Activated gamma-delta T cell (primary cell): Measurements from ENCODE around the gene ZNF487.
"Not testable (repeated sequence)": the region's sequence is repeated elsewhere in the genome, so short reads cannot be mapped to it uniquely, and the experiment has no call there.

ENCODE experiments used
- DNase-seq: peaks from one replicate; lab custom pipeline; 2025; lab: John Stamatoyannopoulos, UW

Gene ZNF487

DNA sequence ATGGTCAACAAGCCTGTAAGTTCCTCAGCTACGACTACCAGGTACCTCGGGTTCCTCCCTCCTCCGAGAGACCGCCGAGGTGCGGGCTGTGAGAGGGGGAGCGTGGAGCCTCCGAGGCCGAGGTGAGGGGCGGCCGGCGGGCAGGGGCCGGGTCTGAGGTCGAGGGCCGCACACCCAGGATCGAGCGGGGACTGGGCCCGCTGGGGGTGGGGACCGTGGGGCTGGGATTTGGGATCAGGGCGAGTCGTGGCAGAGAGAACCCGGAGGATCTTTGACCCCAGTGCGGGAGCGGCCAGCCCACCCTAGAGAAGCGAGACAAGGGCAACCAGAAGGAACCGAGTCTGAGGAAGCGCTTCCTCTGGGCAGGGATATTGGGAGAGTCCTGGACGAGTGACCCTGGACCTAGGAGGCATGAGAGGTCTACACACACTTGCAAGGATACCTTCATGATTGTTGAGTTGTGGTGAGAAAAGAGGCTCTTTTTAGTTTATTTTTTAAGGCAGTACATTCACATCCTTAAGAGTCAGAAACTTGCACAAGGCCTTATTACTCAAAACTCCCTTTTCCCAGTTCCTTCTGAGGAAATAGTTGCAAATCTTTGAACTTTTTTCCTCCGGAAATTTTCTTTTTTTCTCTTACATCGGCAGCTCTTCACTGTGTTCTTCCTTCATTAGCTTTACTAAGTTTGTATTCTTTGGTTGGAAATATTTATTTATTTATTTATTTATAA, 395 bp downstream of the ZNF487 start:
- DNase-seq = no peak

DNA sequence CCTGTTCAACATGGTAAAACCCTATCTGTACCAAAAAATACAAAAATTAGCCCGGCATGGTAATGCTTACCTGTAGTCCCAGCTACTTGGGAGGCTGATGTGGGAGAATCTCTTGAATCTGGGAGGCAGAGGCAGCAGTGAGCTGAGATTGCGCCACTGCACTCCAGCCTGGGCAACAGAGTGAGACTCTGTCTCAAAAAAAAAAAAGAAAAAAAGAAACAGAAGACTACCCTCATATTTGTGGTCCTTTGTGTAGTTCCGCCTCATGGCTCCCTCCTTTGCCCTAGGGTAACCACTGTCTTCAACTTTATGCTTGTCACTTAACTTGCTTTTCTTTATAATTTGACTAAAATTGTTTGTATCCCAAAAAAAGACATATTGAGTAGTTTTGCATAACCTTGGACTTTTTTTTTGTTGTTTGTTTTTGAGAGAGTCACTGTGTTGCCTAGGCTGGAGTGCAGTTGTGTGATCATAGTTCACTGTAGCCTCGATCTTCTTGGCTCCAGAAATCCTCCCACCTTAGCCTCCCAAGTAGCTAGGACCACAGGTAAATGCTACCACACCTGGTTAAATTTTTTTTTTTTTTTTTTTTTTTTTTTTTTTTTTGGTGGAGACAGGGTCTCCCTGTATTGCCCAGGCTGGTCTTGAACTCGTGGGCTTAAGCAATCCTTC, 3.7 kb downstream of the ZNF487 start:
- DNase-seq = no peak

DNA sequence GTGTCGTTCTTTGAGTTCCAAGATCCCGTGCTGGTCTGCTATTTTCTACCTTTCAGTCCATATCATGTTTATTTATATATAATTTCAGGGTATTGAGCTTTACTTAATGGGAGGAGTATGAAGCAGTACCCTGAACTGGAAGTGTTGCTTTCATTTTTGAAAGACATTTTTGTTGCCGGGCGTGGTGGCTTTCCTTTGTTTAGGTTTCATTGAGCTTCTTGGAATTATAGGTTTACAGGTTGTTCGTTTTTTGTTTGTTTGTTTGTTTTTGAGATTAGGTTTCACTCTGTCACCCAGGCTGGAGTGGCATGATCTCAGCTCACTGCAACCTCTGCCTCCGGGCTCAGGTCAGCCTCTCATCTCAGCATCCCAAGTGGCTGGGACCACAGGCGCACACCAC, 7.4 kb downstream of the ZNF487 start:
- DNase-seq = no peak

DNA sequence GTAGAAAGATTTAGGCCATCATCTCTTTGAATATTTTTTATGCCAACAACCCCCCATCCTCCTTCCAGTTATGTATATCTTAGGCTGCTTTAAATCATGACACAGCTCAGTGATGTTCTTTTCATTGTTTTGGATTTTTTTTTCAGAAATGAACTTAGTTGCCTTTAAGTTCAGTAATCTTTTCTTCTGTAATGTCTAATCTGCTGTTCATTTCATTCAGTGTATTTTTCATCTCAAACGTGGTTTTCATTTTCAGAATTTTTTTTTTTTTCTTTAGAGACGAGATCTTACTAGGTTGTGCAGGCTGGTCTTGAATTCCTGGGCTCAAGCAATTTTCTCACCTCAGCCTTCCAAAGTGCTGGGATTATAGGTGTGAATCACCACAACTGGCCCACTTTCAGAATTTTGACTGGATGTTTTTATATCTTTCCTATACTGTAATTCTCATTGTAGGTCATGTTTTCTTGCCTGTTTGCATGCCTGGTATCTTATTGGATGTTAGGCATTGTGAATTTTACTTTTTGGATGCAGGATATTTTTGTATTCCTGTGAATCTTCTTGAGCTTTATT, 8.1 kb downstream of the ZNF487 start:
- no peak for DNase-seq

DNA sequence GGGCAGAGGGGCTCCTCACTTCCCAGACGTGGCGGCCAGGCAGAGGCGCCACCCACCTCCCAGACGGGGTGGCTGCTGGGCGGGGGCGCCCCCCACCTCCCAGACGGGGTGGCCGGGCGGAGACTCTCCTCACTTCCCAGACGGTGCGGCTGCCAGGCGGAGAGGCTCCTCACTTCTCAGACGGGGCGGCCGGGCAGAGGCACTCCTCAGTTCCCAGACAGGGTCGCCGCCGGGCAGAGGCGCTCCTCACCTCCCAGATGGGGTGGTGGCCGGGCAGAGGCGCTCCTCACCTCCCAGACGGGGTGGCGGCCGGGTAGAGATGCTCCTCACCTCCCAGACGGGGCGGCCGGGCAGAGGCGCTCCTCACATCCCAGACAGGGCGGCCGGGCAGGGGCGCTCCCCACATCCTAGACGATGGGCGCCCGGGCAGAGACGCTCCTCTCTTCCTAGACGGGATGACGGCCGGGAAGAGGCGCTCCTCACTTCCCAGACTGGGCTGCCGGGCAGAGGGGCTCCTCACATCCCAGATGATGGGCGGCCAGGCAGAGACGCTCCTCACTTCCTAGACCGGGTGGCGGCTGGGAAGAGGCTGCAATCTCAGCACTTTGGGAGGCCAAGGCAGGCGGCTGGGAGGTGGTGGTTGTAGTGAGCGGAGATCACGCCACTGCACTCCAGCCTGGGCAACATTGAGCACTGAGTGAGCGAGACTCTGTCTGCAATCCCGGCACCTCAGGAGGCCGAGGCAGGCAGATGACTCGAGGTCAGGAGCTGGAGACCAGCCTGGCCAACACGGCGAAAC, 9.5 kb downstream of the ZNF487 start:
- not testable (repeated sequence) for DNase-seq

DNA sequence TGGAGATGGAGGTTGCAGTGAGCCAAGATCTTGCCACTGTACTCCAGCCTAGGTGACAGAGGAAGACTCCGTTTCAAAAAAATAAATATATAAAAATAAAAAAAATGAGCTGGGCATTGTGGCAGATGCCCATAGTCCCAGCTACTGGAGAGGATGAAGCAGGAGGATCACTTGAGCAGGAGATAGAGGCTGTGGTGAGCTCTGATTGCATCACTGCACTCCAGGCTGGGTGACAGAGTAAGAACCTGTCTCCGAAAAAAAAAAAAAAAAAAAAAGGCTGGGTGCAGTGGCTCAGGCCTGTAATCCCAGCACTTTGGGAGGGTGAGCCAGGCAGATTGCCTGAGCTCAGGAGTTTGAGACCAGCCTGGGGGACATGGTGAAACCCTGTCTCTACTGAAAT, 11.8 kb downstream of the ZNF487 start:
- DNase-seq = no peak

DNA sequence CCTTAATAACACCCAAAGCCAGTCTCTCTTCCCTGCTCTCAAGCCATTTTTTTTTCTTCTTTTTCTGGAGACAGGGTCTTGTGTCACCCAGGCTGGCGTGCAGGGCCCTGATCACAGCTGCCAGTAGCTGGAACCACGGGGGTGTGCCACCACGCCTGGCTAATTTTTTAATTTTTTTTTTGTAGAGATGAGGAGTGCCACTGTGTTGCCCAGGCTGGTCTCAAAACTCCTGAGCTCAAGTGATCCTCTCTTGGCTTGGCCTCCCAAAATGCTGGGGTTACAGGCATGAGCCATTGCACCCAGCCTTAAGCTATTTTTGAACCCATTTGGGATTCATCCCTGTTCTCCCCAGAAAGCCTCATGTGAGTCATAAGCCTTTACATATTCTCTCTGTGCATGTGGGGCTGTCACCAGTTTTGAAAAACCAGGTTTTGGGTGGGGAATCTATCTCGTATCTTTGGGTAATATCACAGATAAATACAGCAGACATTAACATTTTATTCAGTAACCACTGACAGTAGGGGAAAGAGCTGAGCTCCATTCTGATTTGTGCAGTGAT, 15.5 kb downstream of the ZNF487 start:
- no peak for DNase-seq

DNA sequence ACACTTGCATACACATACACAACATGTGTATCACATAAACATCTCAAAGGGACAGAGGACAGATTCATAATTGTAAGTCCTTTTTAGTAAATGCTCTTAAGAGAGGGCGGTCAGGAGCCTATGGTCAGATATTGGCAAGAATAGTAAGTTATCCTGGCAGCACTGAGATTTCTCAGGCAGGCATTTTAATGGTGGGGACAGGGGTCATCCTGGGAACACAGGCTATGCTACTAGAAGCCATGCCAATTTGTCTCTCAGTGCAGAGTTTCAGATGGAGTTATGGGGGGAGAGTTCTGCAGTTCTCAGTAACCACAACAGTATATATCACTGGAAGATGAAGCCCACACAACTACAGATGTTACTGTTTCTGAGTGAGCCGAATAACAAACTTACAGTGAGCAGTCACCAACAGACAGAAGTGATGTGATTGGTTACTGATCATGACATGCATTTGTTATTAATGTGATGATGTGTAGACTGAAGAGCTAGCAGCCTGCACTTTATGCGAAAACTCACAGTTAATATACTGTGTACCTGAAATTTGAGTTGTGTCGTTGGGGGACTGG, 16.4 kb downstream of the ZNF487 start:
- no peak for DNase-seq

DNA sequence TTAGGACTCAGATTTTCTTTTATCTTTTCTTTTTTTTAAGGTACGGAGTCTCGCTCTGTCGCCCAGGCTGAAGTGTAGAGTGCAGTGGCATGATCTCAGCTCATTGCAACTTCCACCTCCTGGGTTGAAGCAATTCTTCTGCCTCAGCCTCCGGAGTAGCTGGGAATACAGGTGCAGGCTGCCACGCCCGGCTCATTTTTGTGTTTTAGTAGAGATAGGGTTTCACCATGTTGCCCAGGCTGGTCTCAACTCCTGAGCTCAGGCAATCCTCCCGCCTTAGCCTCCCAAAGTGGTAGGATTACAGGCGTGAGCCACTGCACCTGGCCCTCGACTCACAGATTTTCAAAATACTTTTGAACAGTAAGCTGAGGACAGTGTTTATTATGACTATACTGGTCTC, 17.1 kb downstream of the ZNF487 start:
- DNase-seq = not testable (repeated sequence)

DNA sequence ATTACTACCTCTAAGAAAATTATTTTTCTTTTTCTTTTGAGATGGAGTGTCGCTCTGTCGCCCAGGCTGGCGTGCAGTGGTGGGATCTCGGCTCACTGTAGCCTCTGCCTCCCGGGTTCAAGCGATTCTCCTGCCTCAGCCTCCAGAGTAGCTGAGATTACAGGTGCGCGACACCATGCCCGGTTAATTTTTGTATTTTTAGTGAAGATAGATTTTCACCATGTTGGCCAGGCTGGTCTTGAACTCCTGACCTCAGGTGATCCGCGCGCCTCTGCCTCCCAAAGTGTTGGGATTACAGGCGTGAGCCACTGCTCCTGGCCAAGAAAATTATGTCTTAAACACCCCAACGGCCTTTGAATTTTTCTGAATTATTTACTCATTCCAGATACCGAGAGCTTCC, 19.6 kb downstream of the ZNF487 start:
- DNase-seq = not testable (repeated sequence)

DNA sequence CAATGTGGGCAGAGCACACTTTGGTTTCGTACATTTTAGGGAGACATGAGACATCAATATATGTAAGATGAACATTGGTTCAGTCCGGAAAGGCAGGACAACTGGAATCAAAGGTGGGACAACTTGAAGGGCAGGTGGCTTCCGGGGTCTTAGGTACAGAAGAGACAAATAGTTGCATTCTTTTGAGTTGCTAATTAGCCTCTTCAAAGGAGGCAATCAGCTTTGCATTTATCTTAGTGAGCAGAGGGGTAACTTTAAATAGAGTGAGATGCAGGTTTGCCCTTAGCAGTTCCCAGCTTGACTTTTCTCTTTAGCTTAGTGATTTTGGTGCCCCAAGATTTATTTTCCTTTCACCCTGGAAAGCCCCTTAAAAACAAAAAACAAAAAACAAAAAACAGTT, 21.3 kb downstream of the ZNF487 start:
- DNase-seq = no peak

DNA sequence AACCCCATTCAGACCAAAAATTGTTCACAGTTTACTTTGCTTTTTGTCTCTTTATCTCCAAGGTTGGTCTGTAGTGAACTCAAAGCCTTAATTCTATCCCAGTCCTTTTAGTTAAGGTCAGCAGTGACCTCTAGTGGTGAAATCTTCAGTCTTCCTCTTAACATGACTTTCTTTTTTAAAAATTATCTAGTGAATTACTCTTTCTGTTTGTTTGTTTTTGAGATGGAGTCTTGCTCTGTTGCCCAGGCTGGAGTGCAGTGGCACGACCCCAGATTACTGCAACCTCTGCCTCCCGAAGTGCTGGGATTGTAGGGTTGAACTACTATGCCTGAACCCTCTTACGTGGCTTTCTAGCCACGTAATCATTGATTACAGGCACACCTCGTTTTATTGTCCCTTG, 25.0 kb downstream of the ZNF487 start:
- no peak for DNase-seq

DNA sequence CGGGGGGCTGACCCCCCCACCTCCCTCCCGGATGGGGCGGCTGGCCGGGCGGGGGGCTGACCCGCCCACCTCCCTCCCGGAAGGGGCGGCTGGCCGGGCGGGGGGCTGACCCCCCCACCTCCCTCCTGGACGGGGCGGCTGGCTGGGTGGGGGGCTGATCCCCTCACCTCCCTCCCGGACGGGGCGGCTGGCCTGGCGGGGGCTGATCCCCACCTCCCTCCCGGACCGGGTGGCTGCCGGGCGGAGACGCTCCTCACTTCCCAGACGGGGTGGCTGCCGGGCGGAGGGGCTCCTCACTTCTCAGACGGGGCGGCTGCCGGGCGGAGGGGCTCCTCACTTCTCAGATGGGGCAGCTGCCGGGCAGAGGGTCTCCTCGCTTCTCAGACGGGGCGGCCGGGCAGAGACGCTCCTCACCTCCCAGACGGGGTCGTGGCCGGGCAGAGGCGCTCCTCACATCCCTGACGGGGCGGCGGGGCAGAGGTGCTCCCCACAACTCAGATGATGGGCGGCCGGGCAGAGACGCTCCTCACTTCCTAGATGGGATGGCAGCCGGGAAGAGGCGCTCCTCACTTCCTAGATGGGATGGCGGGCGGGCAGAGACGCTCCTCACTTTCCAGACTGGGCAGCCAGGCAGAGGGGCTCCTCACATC, 28.3 kb downstream of the ZNF487 start:
- not testable (repeated sequence) for DNase-seq

DNA sequence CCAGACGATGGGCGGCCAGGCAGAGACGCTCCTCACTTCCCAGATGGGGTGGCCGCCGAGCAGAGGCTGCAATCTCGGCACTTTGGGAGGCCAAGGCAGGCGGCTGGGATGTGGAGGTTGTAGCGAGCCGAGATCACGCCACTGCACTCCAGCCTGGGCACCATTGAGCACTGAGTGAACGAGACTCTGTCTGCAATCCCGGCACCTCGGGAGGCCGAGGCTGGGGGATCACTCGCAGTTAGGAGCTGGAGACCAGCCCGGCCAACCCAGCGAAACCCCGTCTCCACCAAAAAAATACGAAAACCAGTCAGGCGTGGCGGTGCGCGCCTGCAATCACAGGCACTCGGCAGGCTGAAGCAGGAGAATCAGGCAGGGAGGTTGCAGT, 28.8 kb downstream of the ZNF487 start:
- DNase-seq = not testable (repeated sequence)

DNA sequence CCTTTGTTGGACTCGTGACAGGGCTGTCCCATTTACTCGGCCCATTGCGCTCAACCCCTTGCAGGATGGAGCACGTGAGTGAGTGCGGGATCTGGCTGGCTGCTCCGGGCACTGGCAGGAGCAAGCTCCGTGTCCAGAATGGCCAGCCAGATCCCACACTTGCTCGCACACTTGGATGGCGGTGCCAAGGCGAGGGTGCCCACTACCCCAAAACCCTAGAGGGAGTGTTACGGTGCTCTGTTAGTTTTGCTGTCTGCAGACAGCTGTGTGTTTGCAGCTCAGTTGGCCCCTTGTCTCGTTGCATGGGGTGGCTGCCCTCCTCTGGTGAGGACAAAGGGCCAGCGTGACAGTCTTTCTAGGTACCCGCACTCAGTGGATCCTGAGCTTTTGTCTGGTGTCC, 34.2 kb downstream of the ZNF487 start:
- DNase-seq = no peak

DNA sequence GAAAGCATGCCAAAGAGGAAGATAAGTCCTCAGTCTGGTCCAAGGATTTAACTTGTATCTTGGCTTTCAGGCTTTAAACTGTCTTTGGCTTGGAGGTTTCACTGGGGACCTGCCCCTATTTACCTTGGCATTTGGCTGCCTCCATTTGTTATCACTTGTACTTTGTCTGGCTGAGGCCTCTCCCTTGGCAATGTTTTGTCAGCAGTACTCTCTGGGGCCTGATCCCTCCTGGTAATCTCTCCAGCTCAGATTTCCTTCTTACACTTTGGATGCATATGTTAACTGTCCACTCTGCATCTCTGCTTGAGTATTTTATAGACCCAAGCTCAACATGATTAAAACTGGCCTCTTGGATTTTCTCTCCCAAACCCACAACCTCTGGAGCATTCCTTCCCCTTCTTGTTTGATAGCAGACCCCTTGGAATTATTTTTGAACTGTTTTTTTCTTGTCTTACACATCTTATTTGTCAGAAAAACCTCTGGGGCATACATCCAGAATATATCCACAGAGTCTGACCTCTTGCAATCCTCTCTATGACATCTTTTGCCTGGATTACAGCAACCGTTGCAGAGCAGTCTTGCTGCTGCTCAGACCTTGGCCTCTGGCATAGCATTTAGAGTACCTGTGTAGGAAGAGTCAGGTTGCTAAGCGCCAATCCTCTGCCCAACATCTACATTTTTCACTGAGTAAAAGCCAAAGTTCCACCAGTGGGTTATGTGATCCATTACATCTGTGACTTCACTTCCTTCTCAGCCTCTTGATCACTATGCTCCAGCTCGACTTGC, 35.2 kb downstream of the ZNF487 start:
- no peak for DNase-seq

DNA sequence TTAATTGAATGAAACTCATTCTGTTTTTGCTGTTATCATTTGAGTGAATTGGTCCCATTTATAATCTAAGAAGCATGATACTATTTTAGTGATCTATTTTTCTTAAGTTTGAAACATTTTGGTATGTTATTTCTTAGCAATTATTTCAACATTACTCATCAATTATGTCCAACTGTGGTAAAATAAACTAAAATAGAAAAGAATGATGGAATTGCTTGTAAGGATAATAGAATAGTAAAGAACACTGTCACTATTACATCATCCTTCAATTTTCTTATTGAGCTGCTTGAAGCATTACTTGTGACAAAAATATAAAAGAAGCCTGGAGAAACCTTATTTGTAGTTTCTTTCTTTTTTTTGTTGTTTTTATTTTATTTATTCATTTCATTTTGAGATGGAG, 42.4 kb downstream of the ZNF487 start:
- DNase-seq = no peak

DNA sequence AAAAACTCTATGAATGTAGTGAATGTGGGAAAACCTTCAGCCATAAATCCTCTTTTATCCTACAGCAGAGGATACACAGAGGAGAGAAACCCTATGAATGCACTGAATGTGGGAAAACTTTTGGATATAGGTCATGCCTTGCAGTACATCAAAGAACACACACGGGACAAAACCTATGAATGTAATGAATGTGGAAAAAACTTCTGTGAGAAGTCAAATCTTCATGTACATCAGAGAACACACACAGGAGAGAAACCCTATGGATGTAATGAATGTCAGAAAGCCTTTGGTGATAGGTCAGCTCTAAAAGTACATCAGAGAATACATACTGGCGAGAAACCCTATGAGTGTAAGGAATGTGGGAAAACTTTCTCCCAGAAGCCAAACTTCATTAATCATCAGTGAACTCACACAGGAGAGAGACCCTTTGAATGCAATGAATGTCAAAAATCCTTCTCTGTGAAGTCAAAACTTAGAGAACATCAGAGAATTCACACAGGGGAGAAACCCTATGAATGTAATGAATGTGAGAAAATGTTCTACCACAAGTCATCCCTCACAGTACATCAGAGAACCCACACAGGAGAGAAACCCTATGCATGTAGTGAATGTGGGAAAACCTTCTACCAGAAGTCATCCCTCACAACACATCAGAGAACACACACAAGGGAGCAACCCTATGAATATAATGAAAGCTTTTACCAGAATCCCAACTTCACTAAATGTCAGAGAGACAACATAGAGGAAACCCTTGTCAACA, 45.6 kb downstream of the ZNF487 start:
- no peak for DNase-seq

DNA sequence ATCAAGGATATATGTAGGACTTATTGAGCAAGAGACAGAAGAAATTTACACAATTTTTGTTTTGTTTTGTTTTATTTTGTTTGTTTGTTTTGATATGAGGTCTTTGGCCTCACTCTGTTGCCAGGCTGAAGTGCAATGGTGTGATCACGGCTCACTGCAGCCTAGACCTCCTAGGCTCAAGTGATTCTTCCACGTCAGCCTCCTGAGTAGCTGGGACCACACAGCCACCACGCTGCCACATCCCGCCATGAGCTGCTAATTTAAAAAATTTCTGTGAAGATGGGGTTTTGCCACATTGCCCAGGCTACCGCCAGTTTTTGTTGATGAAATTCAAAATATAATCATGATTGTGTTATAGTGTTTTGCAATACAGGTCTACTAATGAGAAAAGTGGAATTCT, 54.9 kb downstream of the ZNF487 start:
- no peak for DNase-seq

DNA sequence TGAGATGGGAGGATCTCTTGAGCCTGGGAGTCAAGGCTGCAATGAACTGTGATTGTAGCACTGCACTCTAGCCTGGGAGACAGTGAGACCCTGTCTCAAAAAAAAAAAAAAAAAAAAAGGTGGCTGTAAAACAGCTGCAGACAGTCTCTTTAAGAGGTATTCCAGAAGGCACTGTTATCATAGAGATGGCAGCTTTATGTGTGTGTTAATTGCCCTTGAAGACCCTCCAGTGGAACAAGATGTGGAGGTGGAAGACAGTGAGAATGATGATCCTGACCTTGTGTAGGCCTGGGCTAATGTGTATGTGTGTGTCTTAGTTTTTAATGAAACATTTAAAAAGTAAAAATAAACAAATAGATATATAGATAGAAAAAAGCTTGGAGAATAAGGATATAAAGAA, 66.0 kb downstream of the ZNF487 start:
- no peak for DNase-seq
